GM12875 (cell line): ENCODE results near the gene SSRP1.

ENCODE experiments used
- H3K4me3 ChIP-seq: one replicate; pipeline ENCODE4 v1.5.1; 2011; ENCODE audit warnings: low read depth, low read length, control low read depth
- TF ChIP-seq, protein P1 (sequence below): IDR thresholded peaks from 2 replicates; pipeline ENCODE4 v1.5.1; 2011; ENCODE audit warnings: low read depth, mild to moderate bottlenecking, control low read depth, inconsistent platforms, low read length, moderate library complexity, borderline replicate concordance; ENCODE audit not compliant: insufficient read depth

The SSRP1 gene

DNA sequence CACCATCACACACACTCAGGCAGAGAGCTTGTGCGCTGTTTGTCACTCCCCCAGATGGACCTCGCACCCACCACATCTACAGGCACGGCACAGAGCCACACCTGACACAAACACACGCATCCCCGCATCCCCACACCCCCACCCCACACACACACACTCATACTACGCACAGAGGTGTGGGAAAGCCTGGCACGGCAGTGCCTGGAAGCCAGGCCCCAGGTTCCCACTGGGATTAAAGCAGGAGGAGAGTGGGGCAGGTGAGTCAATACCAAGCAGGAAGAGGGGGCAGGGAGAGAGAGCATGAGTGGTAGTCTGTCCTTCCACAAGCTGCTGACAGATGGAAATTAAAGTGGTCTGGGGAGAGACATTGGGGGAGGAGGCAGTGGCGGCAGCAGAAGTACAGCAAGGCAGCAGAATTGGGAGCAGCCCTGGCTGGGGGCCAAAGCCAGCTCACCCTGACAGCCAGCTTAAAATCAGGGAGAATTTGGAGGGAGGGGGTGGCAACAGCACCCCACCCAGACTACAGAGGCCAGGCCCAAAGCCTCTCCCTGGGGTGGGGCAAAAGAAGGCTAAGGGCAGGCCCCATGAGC lies 31.6 kb downstream of the SSRP1 start:
- H3K4me3 ChIP-seq: no peak overlapping the region
- TF ChIP-seq, protein P1, sequence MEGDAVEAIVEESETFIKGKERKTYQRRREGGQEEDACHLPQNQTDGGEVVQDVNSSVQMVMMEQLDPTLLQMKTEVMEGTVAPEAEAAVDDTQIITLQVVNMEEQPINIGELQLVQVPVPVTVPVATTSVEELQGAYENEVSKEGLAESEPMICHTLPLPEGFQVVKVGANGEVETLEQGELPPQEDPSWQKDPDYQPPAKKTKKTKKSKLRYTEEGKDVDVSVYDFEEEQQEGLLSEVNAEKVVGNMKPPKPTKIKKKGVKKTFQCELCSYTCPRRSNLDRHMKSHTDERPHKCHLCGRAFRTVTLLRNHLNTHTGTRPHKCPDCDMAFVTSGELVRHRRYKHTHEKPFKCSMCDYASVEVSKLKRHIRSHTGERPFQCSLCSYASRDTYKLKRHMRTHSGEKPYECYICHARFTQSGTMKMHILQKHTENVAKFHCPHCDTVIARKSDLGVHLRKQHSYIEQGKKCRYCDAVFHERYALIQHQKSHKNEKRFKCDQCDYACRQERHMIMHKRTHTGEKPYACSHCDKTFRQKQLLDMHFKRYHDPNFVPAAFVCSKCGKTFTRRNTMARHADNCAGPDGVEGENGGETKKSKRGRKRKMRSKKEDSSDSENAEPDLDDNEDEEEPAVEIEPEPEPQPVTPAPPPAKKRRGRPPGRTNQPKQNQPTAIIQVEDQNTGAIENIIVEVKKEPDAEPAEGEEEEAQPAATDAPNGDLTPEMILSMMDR: no peak

DNA sequence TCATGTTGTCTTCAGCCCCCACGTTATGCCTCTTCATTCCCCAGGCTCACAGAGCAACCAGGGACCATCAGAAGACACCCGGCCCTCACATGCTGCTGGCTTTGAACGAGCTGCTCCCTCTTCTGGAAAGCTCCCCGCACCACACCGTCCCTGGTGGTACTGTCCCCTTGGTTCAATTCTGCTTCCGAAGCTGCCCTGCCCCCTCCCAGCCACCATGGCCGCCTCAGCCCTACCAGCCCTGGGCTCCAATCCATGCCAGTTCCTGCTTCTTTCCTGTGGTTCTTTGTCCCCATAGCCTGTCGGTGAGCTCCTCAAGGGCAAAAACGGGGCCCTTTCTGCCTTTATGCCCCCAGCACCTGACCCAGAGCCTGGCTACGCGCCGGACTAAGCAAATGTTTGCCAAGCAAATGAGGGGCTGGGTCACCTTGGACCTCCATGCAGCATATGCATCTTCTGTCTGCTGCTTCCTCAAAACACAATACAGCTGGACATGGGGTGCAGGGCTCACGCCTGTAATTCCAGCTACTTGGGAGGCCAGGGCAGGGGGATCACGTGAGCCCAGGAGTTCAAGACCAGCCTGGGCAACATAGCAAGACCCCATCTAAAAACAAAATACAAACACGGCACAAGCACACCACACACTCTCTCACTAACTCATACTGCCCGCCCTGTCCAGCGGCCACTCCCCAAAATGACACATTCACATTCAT lies 32.3 kb downstream of the SSRP1 start:
- TF ChIP-seq, protein P1: no peak
- no peak overlapping the region for H3K4me3 ChIP-seq

DNA sequence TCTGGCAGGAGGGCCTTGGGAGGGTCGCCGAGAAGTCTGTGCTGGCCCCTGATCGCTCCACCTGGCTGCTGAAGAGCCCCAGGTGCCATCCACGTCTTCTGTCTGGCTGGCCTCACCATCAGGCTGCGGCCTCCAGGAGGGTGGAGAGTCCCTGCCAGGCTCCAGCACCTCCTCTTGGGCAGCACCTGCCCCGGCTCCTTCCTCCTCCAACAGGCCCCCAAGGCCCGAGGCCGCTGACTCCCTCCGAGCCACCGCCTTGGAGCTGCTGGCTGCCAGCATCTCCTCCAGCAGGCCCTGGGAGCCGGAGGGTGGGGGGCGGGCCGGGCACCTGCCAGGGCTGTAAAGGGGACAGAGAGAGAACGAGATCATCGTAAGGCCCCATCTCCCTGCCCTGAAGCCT lies 33.2 kb downstream of the SSRP1 start:
- no peak overlapping the region for H3K4me3 ChIP-seq

DNA sequence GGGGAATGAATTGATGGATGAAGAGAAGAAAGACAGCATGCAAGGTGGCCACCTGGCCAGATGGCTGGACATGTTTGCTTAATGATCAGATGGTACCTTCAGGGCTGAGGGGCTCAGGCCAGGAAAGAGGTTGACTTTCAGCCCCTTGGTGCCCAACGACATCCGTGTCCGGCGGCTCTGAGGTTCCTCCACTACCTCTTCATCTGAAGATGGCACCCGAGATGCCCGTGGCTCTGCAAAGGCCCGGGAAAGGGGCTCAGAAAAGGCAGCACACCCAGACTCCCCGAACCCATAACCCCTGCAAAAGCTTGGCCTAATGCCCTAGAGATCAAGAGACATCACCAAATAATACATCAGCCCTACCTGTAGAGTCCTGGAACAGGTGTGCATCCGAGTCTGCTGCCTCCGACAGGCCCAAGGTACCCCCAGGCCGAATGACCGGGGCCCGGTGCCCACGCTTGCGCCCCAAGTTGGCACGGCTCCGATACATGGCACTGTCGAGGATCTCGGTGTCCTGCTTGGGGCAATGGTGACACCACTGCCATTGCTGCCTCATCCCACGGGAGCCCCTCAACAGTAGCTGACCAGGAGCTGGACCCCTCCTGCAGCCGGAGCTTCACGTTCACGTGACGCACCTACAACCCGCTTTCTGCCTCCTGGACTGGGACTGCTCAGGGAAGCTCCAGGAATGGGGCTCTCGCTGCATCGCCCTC lies 33.8 kb downstream of the SSRP1 start:
- TF ChIP-seq, protein P1: no peak

More for the DNA sequence above, 33.2 kb downstream of the SSRP1 start:
- TF ChIP-seq, protein P1: no peak

DNA sequence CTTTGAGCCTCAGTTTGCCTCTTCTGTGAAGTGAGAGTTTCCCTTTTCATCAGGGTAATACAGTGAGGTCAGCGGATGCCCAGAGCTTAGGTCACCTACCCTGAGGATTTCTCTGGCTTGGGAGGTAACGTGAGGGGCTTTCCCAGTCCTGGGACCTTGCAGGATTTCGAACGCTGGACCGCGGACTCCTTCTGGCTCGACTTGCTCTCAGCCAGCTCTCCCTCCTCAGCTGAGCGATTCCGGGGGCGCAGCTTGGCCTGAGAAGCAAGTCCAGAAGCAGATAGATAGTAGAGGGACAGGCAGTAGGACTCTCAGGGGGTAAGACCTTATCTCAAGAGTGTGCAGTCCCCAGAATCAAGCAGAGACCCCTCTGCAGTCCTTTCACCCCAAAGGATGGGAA lies 34.9 kb downstream of the SSRP1 start:
- TF ChIP-seq, protein P1: no peak

More for the DNA sequence above, 33.8 kb downstream of the SSRP1 start:
- no peak overlapping the region for H3K4me3 ChIP-seq

DNA sequence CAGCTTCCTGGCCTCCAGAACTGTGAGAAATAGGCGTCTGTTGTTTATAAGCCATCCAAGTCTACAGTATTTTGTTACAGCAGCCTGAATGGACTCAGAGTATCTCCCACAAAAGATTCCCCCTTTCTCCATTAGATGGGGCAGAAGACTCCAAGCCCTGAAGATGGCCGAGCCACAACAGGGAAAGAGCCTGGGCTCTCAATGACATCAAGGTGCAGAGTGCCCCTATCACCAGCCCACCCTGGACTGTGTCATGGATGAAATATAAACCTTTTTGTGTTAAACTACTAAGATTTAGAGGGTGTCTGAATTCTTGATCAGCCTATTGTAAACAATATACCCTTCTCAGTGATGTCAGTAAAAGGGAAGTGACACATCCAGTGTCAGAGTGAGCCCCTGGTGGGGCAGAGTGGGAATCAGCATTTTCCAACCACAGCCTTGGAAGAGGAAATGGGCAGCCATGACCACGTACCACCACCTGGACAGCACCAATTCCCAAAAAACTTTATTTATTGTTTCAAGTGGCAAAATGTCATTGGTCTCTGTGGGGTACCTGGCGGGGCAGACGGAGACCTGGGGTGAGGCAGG lies 36.4 kb downstream of the SSRP1 start:
- TF ChIP-seq, protein P1: no peak
- H3K4me3 ChIP-seq: no peak overlapping the region

More for the DNA sequence above, 34.9 kb downstream of the SSRP1 start:
- no peak overlapping the region for H3K4me3 ChIP-seq
